ENCODE results near the gene PLD4. TPM values are rescaled to one million over a fixed set of nuclear protein-coding genes. Genes with fewer than 3 reads are reported as not detected.

PLD4 gene
- total and polyA plus RNA-seq, 2 of the 8 experiments (the other 6 are each of a cell fraction or from before 2014, with no cell fraction given) = 0.05 TPM; not detected in 1

GRCh38 chr14:104935955-104936354 lies 11.3 kb downstream of the PLD4 start (continued):
- no peak for TF ChIP-seq ATF2 (IDR thresholded peaks at IDR 0.05; ENCODE audit: low read length)
- TF ChIP-seq FOSL1 (IDR thresholded peaks at IDR 0.05; ENCODE audit: insufficient read depth, low read depth, low read length) = no peak
- no peak for TF ChIP-seq RXRA (IDR thresholded peaks at IDR 0.05; ENCODE audit: insufficient read depth, low read depth, low read length)
- no peak for TF ChIP-seq JUND (IDR thresholded peaks at IDR 0.05; ENCODE audit: low read length)

Data from H1 (cell line).